Large intestine (tissue), 3 donors: ENCODE measurements around the gene ARMC9. TPM values are rescaled to one million over a fixed set of nuclear protein-coding genes. Genes with fewer than 3 reads are reported as not detected.
"Not testable (repeated sequence)": the region's sequence is repeated elsewhere in the genome, so short reads cannot be mapped to it uniquely, and the experiment has no call there.

Experiments
- DNase-seq, 2 donors: peaks; one replicate each; pipeline versions ENCODE4 v3.0.0 to v3.0.0-alpha.2; 2013
- H3K27ac ChIP-seq: one replicate; pipeline ENCODE4 v1.5.1; 2013; ENCODE audit warnings: low read length
- H3K27me3 ChIP-seq: 2 replicates; pipeline ENCODE4 v1.6.1; 2013; ENCODE audit warnings: low read length; ENCODE audit not compliant: control insufficient read depth, insufficient read depth
- H3K36me3 ChIP-seq: 2 replicates; pipeline ENCODE4 v1.6.1; 2013; ENCODE audit warnings: low read length; ENCODE audit not compliant: control insufficient read depth, insufficient read depth
- H3K4me1 ChIP-seq: one replicate; pipeline ENCODE4 v1.6.1; 2013; ENCODE audit warnings: low read length; ENCODE audit not compliant: control insufficient read depth, insufficient read depth
- H3K4me3 ChIP-seq: one replicate; pipeline ENCODE4 v1.5.1; 2013; ENCODE audit warnings: low read length
- H3K9me3 ChIP-seq: one replicate; pipeline ENCODE4 v1.6.1; 2013; ENCODE audit warnings: mild to moderate bottlenecking, low read depth, low read length, moderate library complexity; ENCODE audit not compliant: control insufficient read depth
- WGBS: methylation state at CpG from one replicate; pipeline ENCODE4 v1.1.5; 2013; ENCODE audit warnings: low lambda C conversion rate; ENCODE audit not compliant: insufficient coverage; 5-methylcytosine and 5-hydroxymethylcytosine counted together
- polyA plus RNA-seq: library from polyadenylated mRNA; unstranded; fragments of 120-200 nt; gene quantifications from one replicate; pipeline ENCODE4 v1.2.1, GENCODE V29; 2013

The ARMC9 gene
- polyA plus RNA-seq, 1 donor, result 14.4 TPM

DNA sequence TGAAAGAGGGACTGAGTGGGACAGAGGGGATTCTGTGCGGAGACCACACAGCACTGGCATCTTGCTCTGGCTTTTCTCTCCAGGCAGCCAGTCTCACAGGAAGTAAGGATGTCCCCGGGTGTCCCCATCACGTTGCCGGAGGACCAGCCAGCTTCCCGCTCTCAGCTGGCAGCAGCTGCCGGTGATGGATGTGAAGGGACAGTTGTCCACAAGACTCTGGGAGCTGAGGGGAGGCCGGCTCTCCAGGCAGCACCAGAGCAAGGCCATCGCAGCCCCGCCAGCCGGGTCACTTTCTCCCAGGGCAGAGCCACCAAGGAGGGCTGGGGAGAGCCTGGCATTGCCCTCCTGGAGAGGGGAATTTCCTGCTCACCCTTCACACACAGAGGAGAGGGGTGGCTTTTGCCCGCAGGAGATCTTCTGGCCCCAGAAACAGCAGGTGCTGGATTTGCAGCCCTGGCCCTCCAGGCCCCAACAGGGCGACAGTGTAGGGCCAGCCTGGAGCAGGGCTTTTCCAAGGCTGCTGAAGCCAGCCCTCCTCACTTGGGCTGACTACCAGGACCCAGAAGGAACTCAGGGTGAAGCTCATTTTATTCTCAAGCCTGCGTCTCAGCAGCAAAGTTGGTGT, 173.1 kb downstream of the ARMC9 start:
- no peak for DNase-seq
- Histone ChIP-seq H3K27ac (no peak overlapping the region), H3K36me3 (peaks cover 2% of the 10 kb centered on the region), H3K9me3 (no peaks in the 10 kb centered on the region), H3K4me3 (no peak overlapping the region), H3K27me3 (no peaks in the 10 kb centered on the region), H3K4me1 (peaks cover 17% of the 10 kb centered on the region)
- WGBS, result no CpG with 5 or more reads among the region's 13 CpGs

DNA sequence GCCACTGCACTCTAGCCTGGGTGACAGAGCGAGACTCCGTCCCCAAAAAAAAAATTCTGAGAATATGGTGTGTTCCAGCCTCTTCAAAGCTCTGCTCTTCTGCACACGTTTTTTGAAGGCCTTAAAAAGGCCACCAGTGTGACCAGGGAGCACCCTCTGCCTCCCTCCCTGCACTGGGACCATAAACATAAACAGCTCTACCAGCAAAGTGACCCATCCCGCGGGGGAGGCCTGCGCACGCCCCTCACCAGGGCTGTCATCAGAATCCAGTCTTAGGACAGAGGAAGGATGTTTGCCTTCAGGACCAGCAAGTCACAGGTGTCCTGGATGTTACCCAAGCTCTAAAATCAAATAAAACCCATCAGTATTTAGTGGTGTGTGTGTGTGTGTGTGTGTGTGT, 173.9 kb downstream of the ARMC9 start:
- Histone ChIP-seq H3K27ac (no peak overlapping the region), H3K4me3 (no peak overlapping the region), H3K27me3 (no peaks in the 10 kb centered on the region), H3K9me3 (no peaks in the 10 kb centered on the region), H3K36me3 (peaks cover 2% of the 10 kb centered on the region), H3K4me1 (peaks cover 20% of the 10 kb centered on the region)
- WGBS, result no CpG with 5 or more reads among the region's 7 CpGs
- DNase-seq, result no peak

DNA sequence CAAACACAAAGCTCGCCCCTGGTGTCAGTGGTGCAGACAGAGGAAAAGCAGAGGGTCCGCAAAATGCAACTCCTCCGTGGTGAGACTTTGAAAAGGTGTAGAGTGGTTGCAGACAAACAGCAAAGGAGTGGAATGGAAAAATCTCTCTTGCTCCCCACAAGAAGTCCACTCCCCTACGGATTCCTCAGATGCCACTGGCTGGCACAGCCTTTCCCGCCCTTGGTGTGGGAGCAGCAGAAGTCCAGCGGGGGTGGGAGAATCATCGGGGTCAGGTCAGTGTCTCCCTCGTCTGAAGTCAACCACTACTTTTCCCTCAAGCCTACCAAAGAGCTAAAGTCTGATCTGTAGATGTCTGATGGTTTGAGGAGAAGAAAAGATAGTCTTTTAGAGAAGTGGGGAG, 174.8 kb downstream of the ARMC9 start:
- Histone ChIP-seq H3K4me1 (peaks cover 26% of the 10 kb centered on the region), H3K9me3 (no peaks in the 10 kb centered on the region), H3K27me3 (no peaks in the 10 kb centered on the region), H3K27ac (peak overlapping the region; percentile 12), H3K4me3 (no peak overlapping the region), H3K36me3 (peaks cover 2% of the 10 kb centered on the region)
- WGBS, result no CpG with 5 or more reads among the region's 8 CpGs
- DNase-seq, result no peak

DNA sequence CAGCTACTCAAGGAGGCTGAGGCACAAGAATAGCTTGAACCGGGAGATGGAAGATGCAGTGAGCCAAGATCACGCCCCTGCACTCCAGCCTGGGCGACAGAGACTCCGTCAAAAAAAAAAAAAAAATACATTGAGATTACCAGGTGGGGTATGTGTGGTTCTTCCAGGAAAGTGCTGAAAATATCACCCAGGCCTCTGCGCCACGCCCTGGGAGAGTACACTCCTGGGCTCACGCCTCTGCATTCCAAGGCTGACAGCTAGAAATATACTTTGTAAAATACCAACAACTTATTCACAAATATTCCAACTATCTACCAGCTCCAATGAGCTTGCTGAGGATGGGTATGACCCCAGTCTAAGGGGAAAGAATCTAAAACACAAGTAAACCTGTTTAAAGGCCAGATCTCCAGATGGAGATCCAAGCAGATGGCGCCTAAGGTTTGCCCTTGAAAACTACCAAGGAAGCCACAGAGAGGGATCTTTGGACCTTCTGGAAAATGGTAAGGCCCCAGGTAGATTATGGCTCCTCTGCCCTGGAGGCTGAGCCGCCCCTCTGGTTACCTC, 175.4 kb downstream of the ARMC9 start:
- peaks cover 2% of the 10 kb centered on the region for H3K36me3 ChIP-seq
- H3K27ac ChIP-seq, result peak overlapping the region; percentile 44
- H3K9me3 ChIP-seq, result no peaks in the 10 kb centered on the region
- DNase-seq, result peak in 1 of 2 donors; percentile 63
- no peak overlapping the region for H3K4me3 ChIP-seq
- WGBS, result no CpG with 5 or more reads among the region's 9 CpGs
- no peaks in the 10 kb centered on the region for H3K27me3 ChIP-seq
- peaks cover 33% of the 10 kb centered on the region for H3K4me1 ChIP-seq

DNA sequence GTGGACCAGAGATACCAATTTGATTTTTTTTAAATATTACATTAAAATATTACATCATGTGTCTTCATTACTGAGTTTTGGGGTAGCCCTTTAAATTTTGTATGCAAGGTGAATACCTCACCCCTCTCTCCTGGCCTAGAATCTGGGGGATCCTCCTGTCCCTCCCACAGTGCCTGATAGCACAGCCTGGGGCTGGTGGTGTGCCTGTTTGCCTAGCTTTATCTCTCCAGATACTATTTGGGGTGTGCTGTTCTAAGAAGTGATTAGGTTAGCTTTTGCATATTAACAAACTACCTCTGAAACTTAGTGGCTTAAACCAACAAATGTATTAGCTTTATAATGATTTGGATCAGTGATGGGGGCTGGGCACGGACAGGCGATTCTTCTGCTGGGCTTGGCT, 176.3 kb downstream of the ARMC9 start:
- no peak for DNase-seq
- Histone ChIP-seq H3K36me3 (peaks cover 2% of the 10 kb centered on the region), H3K4me1 (peaks cover 33% of the 10 kb centered on the region), H3K27me3 (no peaks in the 10 kb centered on the region), H3K27ac (no peak overlapping the region), H3K9me3 (no peaks in the 10 kb centered on the region), H3K4me3 (no peak overlapping the region)
- WGBS, result no CpG with 5 or more reads among the region's 2 CpGs

DNA sequence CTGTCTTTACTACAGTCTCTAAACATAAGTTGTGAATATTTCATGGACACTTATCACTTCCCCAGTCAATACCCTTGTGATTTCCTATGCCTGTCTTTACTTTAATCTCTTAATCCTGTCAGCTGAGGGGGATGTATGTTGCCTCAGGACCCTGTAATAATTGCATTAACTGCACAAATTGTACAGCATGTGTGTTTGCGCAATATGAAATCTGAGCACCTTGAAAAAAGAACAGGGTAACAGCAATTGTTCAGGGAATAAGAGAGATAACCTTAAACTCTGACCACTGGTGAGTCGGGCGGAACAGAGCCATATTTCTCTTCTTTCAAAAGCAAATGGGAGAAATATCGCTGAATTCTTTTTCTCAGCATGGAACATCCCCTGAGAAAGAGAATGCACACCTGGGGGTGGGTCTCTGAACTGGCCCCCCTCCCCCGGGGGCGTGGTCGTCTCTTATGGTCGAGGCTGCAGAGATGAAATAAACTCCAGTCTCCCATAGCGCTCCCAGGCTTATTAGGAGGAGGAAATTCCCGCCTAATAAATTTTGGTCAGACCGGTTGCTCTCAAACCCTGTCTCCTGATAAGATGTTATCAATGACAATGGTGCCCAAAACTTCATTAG, 177.7 kb downstream of the ARMC9 start:
- DNase-seq, H3K36me3 ChIP-seq, H3K27me3 ChIP-seq, H3K4me3 ChIP-seq, H3K9me3 ChIP-seq, H3K27ac ChIP-seq: not testable (repeated sequence)
- no CpG with 5 or more reads among the region's 11 CpGs for WGBS
- peaks cover 35% of the 10 kb centered on the region for H3K4me1 ChIP-seq

DNA sequence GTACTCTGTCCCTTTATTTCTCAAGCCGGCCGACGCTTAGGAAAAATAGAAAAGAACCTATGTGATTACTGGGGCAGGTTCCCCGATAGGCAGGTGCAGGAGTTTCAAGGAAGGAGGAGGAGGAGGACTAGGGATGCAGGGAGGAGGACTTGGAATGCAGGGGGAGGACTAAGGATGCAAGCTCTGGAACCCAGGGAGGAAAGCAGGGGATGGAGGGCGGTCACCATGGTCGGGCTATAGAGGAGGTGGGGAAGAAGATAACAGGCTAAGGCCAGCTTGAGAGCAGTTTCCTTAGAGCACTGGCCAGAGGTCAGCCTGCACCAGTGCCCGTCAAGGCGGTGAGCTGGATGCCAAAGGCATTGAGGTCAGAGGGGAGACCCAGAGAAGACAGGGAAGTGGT, 178.4 kb downstream of the ARMC9 start:
- no peak for DNase-seq
- Histone ChIP-seq H3K27ac (no peak overlapping the region), H3K4me3 (no peak overlapping the region), H3K4me1 (peaks cover 35% of the 10 kb centered on the region), H3K27me3 (no peaks in the 10 kb centered on the region), H3K9me3 (peaks cover 5% of the 10 kb centered on the region), H3K36me3 (no peaks in the 10 kb centered on the region)
- WGBS, result 68% methylated on average over 4 of the region's 8 CpGs

DNA sequence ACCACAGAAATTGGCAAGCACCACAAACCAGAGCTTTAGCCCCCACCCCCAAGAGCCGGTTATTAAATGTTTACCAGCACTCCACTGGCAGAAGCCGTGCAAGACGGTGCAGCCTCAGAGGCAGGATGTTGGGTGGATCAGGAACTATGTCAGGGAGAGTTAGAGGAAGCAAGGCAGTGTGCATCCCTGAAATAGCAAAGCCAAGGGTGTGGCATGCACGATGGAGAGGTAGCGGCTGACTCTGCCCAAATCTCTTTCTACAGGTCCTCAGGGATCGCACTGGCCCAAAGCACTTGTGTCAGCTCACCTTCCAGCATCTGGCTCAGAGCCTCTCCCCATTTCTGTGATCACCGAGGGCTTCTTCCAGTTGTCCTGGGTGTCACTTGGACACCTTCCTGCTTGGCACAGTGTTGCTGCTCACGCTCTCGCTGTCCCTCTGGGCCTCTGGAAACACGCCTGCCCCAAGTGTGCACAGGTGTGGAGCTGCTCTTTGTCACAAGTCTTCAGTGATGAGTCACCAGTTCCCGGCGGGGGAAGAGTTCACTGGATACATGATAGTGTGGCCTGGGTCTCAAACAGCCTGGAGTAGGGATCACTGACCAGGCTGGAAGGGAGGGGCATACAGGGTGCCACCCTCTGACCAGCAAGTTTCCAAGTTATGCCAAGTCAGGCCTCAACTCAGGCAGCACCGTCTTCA, 179.7 kb downstream of the ARMC9 start:
- peaks cover 5% of the 10 kb centered on the region for H3K9me3 ChIP-seq
- no CpG with 5 or more reads among the region's 13 CpGs for WGBS
- H3K4me3 ChIP-seq, result no peak overlapping the region
- DNase-seq, result peak; percentile 90 to 94
- H3K27me3 ChIP-seq, result no peaks in the 10 kb centered on the region
- H3K4me1 ChIP-seq, result peaks cover 31% of the 10 kb centered on the region
- peak overlapping the region; percentile 78 for H3K27ac ChIP-seq
- no peaks in the 10 kb centered on the region for H3K36me3 ChIP-seq

DNA sequence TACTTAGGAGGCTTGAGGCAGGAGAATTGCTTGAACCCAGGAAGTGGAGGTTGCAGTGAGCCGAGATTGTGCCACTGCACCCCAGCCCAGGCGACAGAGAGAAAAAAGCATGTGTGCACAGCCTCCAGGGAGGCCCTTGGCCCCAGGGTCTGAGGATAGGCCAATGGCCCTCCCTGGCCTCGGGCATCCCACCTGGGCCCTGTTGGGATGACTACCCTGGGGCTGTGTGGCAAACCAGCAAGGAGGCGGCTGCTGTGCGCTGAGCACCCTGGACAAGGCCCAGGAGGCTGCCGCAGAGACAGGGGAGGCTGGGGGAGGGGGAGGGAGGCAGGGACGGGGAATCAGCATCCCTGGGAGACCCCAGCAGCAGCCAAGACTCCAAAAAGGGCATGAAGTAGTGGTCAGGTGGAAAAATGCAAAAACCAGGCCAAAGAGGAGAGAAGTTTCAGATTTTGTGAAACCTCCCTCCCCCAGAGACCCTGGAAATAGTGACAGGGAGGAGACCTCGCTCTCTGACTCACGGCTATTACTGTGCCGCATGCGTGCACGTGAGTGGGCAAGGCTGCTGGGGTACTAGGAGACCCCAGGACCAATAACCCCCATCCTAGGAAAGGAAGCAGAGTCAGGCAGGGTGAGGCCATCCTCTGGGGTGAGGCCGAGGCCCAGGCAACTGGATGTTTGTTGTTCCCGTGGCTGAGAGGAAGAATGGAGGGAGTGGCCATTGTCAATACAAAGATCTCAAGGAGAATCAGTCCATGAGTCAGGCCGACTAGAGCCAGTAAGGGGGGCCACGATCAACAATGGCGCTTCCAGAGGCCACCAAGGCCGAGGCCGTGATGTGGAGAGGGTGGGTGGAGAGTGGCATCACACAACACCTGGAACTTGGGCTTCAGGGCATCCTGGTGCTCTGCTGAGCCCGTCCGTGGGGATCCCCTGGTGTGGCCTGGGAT, 181.1 kb downstream of the ARMC9 start:
- no peak overlapping the region for H3K27ac ChIP-seq
- H3K27me3 ChIP-seq, result no peaks in the 10 kb centered on the region
- DNase-seq, result peak in 1 of 2 donors; percentile 67
- no peak overlapping the region for H3K4me3 ChIP-seq
- peaks cover 25% of the 10 kb centered on the region for H3K4me1 ChIP-seq
- no peaks in the 10 kb centered on the region for H3K36me3 ChIP-seq
- no CpG with 5 or more reads among the region's 21 CpGs for WGBS
- peaks cover 5% of the 10 kb centered on the region for H3K9me3 ChIP-seq

DNA sequence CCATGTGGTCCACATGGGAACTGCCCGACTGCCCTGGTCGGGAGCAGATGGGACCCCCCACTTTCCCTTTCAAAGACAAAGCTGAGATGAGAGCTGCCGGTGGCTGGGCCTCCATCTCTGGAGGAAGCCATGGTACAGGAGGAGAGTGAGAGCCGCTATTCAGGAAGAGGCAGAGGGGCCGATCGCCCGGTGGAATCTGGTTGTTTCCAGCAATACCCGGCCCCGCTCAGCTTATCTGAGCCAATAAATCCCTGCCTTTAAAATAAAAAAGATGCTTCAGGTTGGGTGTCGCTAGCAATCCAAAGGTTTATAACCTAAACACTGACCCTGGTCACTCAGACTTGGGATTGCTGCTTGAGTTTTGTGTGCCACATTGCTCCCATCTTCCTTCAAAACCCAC, 181.9 kb downstream of the ARMC9 start:
- Histone ChIP-seq H3K36me3 (no peaks in the 10 kb centered on the region), H3K4me3 (no peak overlapping the region), H3K27ac (no peak overlapping the region), H3K4me1 (peaks cover 25% of the 10 kb centered on the region), H3K9me3 (peaks cover 5% of the 10 kb centered on the region), H3K27me3 (no peaks in the 10 kb centered on the region)
- no CpG with 5 or more reads among the region's 10 CpGs for WGBS
- DNase-seq, result no peak
